GM10847 (cell line): Measurements from ENCODE around the gene BEND7.

Source experiments
- POLR2A ChIP-seq: IDR thresholded peaks from 2 replicates; pipeline ENCODE4 v1.6.1; 2011; ENCODE audit not compliant: insufficient read length; ENCODE audit errors: extremely low read depth

The BEND7 gene

DNA sequence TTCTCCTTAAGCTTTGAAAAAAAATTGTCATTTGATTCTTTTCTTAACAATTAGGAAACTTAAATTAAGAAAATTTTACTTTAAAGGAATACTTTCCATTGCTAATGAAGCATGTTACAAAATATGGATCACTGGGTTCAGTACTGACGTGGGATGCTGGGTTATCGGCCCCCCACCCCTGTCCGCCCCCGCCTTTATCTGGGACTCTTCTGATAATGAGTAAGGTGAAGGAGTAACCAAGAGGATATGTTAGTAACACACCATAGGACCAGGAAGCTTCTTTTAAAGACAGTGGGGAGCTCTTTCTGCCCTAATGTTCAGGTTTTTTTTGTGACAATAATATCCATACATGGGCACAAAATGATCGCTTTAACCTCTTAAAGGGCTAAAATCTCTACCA is 29.7 kb downstream of the BEND7 start:
- TF ChIP-seq POLR2A = no peak

GRCh38 chr10:13496931-13497330 is 31.9 kb downstream of the BEND7 start:
- TF ChIP-seq POLR2A = no peak

- TF ChIP-seq POLR2A = no peak
Observed at GRCh38 chr10:13496164-13496563, 32.6 kb downstream of the BEND7 start.

GRCh38 chr10:13492493-13493180 is 36.2 kb downstream of the BEND7 start:
- TF ChIP-seq POLR2A = no peak

GRCh38 chr10:13491747-13492360 is 37.0 kb downstream of the BEND7 start:
- TF ChIP-seq POLR2A = no peak

DNA sequence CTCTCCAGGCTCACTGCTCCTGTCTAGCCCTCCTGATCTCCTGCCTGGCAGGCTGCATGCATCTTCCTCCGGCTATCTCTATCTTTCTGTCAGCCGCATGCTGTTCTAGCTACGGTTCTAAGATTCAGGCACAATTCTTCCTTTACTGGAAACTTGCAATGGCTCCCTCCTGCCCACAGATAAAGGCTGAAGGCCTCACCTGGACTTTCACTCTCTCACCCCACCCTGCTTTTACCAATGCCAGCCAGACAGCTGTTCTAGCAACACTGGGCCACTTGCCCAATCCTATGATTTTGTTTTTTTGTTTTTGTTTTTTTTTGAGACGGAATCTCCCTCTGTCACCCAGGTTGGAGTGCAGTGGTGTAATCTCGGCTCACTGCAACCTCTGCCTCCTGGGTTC is 38.3 kb downstream of the BEND7 start:
- TF ChIP-seq POLR2A = no peak

- no peak for TF ChIP-seq POLR2A
Observed at GRCh38 chr10:13489035-13489599, 39.7 kb downstream of the BEND7 start.

GRCh38 chr10:13485623-13486022 is 43.2 kb downstream of the BEND7 start:
- TF ChIP-seq POLR2A = no peak

DNA sequence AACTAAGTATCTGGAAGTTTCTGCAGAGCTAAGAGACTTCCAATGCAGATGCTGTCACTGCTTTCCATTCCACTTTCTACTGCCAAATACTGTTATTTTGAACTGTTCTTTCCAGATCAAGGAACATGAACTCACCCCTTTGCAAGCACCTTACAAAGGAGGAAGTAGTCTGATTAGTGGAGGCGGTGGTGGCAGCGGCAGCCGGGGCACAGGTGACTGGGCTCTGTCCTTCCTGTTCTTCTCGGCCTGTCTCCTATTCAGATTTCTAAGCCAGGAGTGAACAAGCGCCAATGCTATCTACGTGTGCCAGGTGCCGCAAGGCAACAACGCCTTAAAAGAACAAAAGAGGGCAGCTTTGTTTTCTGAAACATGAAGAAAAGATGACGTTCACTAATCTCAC is 44.9 kb downstream of the BEND7 start:
- TF ChIP-seq POLR2A = no peak

- TF ChIP-seq POLR2A = no peak
Observed at GRCh38 chr10:13483073-13483472, 45.7 kb downstream of the BEND7 start.

DNA sequence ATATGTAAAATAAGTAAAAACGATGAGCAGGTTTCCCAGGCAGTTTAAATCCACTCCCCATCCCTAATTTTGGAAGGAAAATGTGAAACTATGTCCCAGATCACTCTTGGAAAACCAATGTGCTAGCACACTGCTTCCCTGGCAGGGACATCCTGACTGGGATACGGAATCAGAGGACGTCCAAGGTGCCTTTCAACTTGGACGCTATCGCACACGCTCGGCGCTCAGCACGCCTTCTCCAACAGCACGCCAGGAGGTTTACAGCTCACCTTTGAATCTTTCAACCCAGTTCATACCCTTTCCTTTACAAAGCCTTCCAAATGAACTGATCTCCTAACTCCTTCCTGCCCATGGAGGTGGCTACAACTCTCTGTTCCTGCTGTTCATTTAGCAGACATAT is 47.1 kb downstream of the BEND7 start:
- TF ChIP-seq POLR2A = no peak

DNA sequence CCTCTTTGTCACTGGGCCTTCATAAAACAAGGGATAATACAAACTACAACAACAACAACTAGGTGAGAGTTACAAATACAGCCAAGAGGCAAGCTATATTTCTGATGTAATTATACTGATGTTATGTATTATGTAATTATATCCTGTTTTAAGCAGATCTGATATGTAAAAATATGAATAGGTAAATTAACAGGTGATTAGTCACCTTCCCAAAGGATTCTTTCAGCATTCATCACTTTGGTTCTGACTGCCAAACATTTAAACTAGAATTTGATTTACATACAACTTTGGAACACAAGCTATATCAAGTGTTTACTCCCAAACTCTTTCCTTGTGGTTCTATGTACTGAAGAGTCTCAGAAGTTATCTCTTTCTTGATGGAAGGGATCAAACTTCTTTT is 53.7 kb downstream of the BEND7 start:
- no peak for TF ChIP-seq POLR2A

DNA sequence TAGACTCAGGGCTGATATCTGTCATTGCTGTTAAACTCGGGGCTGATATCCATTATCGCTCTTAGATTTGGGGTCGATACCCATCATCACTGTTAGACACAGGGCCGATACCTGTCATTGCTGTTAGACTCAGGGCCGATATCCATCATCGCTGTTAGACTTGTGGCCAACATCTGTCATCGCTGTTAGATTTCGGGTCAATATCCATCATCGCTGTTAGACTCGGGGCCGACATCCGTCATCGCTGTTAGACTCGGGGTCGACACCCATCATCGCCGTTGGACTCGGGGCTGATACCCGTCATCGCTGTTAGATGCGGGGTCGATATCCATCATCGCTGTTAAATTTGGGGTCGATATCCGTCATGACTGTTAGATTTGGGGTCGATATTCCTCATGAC is 54.8 kb downstream of the BEND7 start:
- no peak for TF ChIP-seq POLR2A

DNA sequence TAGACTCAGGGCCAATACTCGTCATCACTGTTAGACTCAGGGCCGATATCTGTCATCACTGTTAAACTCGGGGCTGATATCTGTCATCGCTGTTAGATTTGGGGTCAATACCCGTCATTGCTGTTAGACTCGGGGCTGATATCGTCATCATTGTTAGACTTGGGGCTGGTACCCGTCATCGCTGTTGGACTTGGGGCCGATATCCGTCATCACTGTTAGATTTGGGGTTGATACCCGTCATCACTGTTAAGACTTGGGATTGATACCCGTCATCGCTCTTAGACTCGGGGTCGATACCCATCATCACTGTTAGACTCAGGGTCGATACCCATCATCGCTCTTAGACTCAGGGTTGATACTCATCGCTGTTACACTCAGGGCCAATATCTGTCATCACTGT is 56.5 kb downstream of the BEND7 start:
- no peak for TF ChIP-seq POLR2A

DNA sequence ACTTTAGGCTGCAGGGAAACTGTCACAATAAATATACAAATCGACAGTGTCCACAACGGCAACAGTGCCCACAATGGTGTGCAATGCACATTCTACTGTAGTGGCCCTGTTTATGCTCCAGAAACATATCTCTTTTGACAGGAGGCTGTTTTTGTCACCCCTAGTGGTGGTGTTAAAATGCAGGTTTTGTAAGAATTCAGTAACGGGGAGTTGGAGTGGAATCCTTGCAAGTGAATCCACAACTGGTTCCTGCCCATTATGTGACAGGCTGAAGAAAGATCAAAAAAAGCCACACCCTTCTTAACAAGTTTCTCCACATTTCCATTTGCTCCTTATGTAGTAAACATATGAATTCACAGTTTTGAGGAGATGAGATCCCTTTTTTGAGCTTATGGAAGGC is 58.5 kb downstream of the BEND7 start:
- TF ChIP-seq POLR2A = no peak

GRCh38 chr10:13462551-13462950 is 66.3 kb downstream of the BEND7 start:
- no peak for TF ChIP-seq POLR2A

- TF ChIP-seq POLR2A = no peak
Observed at GRCh38 chr10:13458687-13459012, 70.2 kb downstream of the BEND7 start.
